ENCODE measurements around the gene R3HDML. TPM values are rescaled to one million over a fixed set of nuclear protein-coding genes. Genes with fewer than 3 reads are reported as not detected.

Gene R3HDML
- total and polyA plus RNA-seq, 10 of the 15 experiments (the other 5 are each of a cell fraction or from before 2014, with no cell fraction given), result not detected

GRCh38 chr20:44336086-44336485 lies 757 bp upstream of the R3HDML start:
- in situ Hi-C loops (cut with MboI), result no loop called here
- no peak overlapping the region for H2AFZ ChIP-seq (ENCODE audit: control insufficient read depth, low read depth, low read length)
- no peak for DNase-seq (ENCODE audit: low read depth, low spot score)

More at GRCh38 chr20:44336086-44336485, 757 bp upstream of the R3HDML start:
- Histone ChIP-seq H3K27ac (ENCODE audit: control insufficient read depth, insufficient read depth) (no peak overlapping the region), H3K9me3 (replicated peaks; ENCODE audit: control insufficient read depth, insufficient read depth, low read length) (no peaks in the 10 kb centered on the region), H3K36me3 (ENCODE audit: control insufficient read depth in 2 of 2, insufficient read depth in 2 of 2, low read length in 1 of 2) (no peaks in the 10 kb centered on the region), H3K79me2 (ENCODE audit: control insufficient read depth, insufficient read depth, low read length) (no peaks in the 10 kb centered on the region), H3K4me3 (no peak overlapping the region), H3K4me2 (ENCODE audit: control insufficient read depth, insufficient read depth) (no peak overlapping the region), H3K27me3 (replicated peaks in 1 of 2; ENCODE audit: control insufficient read depth in 2 of 2, insufficient read depth in 2 of 2, low read length in 1 of 2) (peaks cover 0 to 3% of the 10 kb centered on the region in 2 experiments; a peak in 3 of 4 replicates), H3K4me1 (ENCODE audit: control insufficient read depth, insufficient read depth, low read length) (no peaks in the 10 kb centered on the region), H4K20me1 (ENCODE audit: control insufficient read depth, insufficient read depth) (no peaks in the 10 kb centered on the region), H3K9ac (ENCODE audit: control insufficient read depth, insufficient read depth, low read length) (no peak overlapping the region)
- ChIA-PET CTCF (no interaction called here), RAD21 (ENCODE audit: unreplicated experiment) (no interaction called here), POLR2A (no interaction called here), SMC1A (ENCODE audit: uncharacterized antibody, unreplicated experiment) (no interaction called here)
- BruUV-seq (replicated peaks), result no TSS peak
- TF ChIP-seq LARP7 (IDR thresholded peaks at IDR 0.05) (no peak), PRDM15 (CRISPR knock-in tag; IDR thresholded peaks at IDR 0.05) (no peak), SUZ12 (IDR thresholded peaks at IDR 0.05; ENCODE audit: unreplicated experiment) (no peak), ZNF592 (IDR thresholded peaks at IDR 0.05) (no peak)
- intact Hi-C loops (cut with micrococcal nuclease; ENCODE audit: unreplicated experiment), result no loop called here
- WGBS (ENCODE audit: insufficient coverage, insufficient replicate concordance, low lambda C conversion rate, missing lambda C conversion rate), result 38% methylated on average over 15 of the region's 15 CpGs
- no peak for ATAC-seq
- no peak for FAIRE-seq
